ENCODE results near the gene PEF1. TPM values are rescaled to one million over a fixed set of nuclear protein-coding genes. Genes with fewer than 3 reads are reported as not detected.

Gene PEF1
- total RNA-seq, 1 donor from 2014 or later = 43.8 TPM

DNA sequence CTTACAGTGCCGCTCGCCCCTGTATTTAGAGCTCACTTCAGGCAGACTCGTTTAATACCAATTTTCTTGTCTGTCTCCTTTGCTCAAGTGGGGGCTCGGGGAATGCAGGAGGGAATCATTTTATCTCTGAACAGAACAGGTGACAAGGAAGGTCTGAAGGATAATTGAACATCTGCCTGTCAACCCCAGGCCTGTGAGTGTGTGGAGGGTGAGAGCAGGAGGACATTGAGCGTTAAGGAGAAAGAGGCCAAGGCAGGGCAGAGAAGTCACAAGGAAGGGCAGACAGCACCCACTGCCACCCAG lies 9.7 kb upstream of the PEF1 start:
- H3K9me3 Mint-ChIP-seq = no peaks in the 10 kb centered on the region
- peaks cover 26% of the 10 kb centered on the region for H3K36me3 Mint-ChIP-seq
- TF ChIP-seq, protein P1, sequence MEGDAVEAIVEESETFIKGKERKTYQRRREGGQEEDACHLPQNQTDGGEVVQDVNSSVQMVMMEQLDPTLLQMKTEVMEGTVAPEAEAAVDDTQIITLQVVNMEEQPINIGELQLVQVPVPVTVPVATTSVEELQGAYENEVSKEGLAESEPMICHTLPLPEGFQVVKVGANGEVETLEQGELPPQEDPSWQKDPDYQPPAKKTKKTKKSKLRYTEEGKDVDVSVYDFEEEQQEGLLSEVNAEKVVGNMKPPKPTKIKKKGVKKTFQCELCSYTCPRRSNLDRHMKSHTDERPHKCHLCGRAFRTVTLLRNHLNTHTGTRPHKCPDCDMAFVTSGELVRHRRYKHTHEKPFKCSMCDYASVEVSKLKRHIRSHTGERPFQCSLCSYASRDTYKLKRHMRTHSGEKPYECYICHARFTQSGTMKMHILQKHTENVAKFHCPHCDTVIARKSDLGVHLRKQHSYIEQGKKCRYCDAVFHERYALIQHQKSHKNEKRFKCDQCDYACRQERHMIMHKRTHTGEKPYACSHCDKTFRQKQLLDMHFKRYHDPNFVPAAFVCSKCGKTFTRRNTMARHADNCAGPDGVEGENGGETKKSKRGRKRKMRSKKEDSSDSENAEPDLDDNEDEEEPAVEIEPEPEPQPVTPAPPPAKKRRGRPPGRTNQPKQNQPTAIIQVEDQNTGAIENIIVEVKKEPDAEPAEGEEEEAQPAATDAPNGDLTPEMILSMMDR (IDR thresholded peaks at IDR 0.05; ENCODE audit: unreplicated experiment) = no peak
- DNase-seq (ENCODE audit: low spot score in 2 of 2, unreplicated experiment in 2 of 2) = no peak
- H3K4me1 Mint-ChIP-seq = peaks cover 22% of the 10 kb centered on the region
- H3K27me3 Mint-ChIP-seq (ENCODE audit: low read depth) = no peaks in the 10 kb centered on the region
- H3K27ac Mint-ChIP-seq = no peak overlapping the region
- no peak overlapping the region for H3K4me3 Mint-ChIP-seq

DNA sequence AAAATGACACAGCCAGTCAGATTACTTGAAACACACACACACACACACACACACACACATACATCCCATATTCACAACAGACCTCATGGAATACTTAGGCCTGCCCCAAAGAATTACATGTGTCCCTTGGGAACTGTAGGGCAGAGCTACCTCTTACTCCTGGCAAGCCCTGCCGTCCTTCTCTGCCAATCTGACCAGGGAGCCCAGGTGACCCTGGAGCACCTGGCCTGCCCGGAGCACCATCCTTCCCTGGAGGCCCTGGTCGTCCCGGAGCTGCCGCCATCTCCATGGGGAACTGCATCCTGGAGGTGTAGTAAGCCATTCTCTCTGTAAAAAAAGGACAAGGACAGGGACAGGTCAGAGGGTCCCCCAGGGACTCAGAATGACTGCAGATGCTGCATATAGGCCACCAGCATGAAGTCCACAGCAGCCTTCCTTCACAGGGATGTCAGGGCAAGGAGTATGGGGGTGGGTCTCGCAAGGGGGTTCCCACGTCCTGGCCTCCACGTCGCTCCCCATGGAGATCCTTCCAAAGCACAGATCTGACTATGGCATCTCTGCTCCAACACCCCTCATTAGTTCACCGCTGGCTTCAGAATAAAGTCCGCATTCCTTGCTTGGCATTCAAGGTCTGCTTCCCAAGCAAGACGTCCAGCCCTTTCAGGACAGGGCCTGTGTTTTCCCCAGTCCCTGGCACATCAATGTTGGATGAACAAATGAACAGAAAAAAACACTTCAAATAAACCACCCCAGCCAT lies 9.2 kb upstream of the PEF1 start:
- TF ChIP-seq, protein P1 (IDR thresholded peaks at IDR 0.05; ENCODE audit: unreplicated experiment) = no peak
- Mint-ChIP-seq H3K4me3 (no peak overlapping the region), H3K9me3 (no peaks in the 10 kb centered on the region), H3K4me1 (peaks cover 22% of the 10 kb centered on the region), H3K27ac (peak overlapping the region; percentile 30), H3K27me3 (ENCODE audit: low read depth) (no peaks in the 10 kb centered on the region), H3K36me3 (peaks cover 26% of the 10 kb centered on the region)
- DNase-seq (ENCODE audit: low spot score in 2 of 2, unreplicated experiment in 2 of 2) = no peak

DNA sequence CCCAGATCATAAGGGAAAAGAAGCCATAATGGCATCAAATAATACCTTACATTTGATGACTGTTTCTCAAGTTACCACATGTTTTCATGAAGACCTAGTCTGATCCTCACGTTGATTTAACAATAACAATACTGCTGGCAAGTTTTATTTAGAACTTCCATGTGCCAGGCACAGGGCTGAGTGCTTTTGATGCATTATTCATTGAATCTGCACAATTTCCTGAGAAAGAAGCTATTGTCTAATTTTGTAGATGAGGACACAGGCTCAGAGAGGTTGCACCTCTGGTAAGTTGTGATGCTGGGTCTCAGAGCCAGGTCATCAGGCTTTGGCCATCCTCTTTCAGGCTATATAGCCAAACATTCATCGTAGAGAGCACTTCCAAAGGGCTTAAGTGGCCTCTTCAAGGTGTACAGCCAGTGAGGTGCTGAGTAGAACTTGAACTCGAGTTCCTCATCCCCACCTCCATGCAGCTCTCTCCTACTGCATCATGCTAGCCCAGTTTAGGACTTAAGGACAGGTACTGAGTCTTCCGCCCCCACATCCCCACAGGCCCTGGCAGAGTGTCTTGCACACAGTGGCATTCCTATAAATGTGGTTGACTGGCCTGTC lies 8.3 kb upstream of the PEF1 start:
- no peak for DNase-seq (ENCODE audit: low spot score in 2 of 2, unreplicated experiment in 2 of 2)
- H3K9me3 Mint-ChIP-seq = no peaks in the 10 kb centered on the region
- no peaks in the 10 kb centered on the region for H3K27me3 Mint-ChIP-seq (ENCODE audit: low read depth)
- peaks cover 25% of the 10 kb centered on the region for H3K36me3 Mint-ChIP-seq
- H3K4me3 Mint-ChIP-seq = no peak overlapping the region
- peak overlapping the region; percentile 30 for H3K27ac Mint-ChIP-seq
- TF ChIP-seq, protein P1 (IDR thresholded peaks at IDR 0.05; ENCODE audit: unreplicated experiment) = no peak
- peaks cover 22% of the 10 kb centered on the region for H3K4me1 Mint-ChIP-seq

DNA sequence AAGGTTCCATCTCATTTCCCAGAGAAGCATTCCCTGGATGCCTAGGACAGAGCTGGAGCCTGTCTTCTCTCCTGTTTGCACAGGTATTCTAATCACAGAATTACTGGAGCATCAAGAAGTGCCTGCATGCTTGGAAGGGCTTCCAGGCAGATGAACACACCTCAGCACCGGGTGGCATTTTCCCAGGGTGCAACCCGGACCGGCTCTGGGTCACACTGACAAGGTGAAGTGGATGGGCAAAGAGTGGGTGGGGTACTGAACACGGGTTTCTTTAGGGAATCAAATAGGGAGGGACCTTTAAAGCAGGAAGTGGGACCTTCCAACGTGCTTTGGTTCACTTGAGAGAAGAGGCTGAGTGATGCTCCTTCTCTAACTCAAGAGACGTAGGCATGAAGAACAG lies 7.1 kb upstream of the PEF1 start:
- no peak overlapping the region for H3K4me3 Mint-ChIP-seq
- TF ChIP-seq, protein P1 (IDR thresholded peaks at IDR 0.05; ENCODE audit: unreplicated experiment) = no peak
- H3K27ac Mint-ChIP-seq = peak overlapping the region; percentile 90
- no peak for DNase-seq (ENCODE audit: low spot score in 2 of 2, unreplicated experiment in 2 of 2)
- H3K27me3 Mint-ChIP-seq (ENCODE audit: low read depth) = no peaks in the 10 kb centered on the region
- peaks cover 25% of the 10 kb centered on the region for H3K4me1 Mint-ChIP-seq
- peaks cover 22% of the 10 kb centered on the region for H3K36me3 Mint-ChIP-seq
- no peaks in the 10 kb centered on the region for H3K9me3 Mint-ChIP-seq

DNA sequence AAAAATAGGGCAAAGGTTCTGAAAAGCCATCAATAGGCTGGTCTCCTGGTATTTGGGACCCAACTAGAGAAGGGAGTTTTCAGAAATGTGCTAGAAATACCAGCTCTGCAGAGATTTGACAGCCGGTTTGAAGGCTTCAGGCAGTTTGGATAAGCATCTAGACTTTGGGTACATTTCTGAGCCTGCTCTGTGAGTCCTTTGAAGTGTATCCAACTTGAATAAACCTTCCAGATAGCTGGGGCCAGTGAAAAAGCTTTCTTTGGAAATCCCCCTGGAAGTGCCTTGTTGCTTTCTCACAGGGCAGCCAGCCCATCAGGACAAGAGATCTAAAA lies 6.4 kb upstream of the PEF1 start:
- Mint-ChIP-seq H3K27ac (peak overlapping the region; percentile 90), H3K4me3 (no peak overlapping the region), H3K36me3 (peaks cover 21% of the 10 kb centered on the region), H3K9me3 (no peaks in the 10 kb centered on the region), H3K27me3 (ENCODE audit: low read depth) (no peaks in the 10 kb centered on the region), H3K4me1 (peaks cover 27% of the 10 kb centered on the region)
- DNase-seq (ENCODE audit: low spot score in 2 of 2, unreplicated experiment in 2 of 2) = no peak
- TF ChIP-seq, protein P1 (IDR thresholded peaks at IDR 0.05; ENCODE audit: unreplicated experiment) = no peak
